Midbrain (tissue), 1 donor: ENCODE measurements around the gene PSMB2.

Source experiments
- DNase-seq: peaks from one replicate; lab custom pipeline; 2025; lab: John Stamatoyannopoulos, UW

Gene PSMB2

GRCh38 chr1:35572296-35572695 is 69.0 kb downstream of the PSMB2 start:
- no peak for DNase-seq

GRCh38 chr1:35571263-35571662 is 70.1 kb downstream of the PSMB2 start:
- no peak for DNase-seq

GRCh38 chr1:35570589-35571137 is 70.7 kb downstream of the PSMB2 start:
- no peak for DNase-seq

GRCh38 chr1:35569936-35570335 is 71.4 kb downstream of the PSMB2 start:
- no peak for DNase-seq

GRCh38 chr1:35568975-35569395 is 72.3 kb downstream of the PSMB2 start:
- DNase-seq = peak; percentile 71

GRCh38 chr1:35567947-35568558 is 73.3 kb downstream of the PSMB2 start:
- DNase-seq = no peak

- DNase-seq = no peak
Observed at GRCh38 chr1:35565742-35566133, 75.6 kb downstream of the PSMB2 start.

- no peak for DNase-seq
Observed at GRCh38 chr1:35564884-35565741, 76.2 kb downstream of the PSMB2 start.

GRCh38 chr1:35564037-35564883 is 77.1 kb downstream of the PSMB2 start:
- DNase-seq = peak; percentile 53

GRCh38 chr1:35563166-35563565 is 78.2 kb downstream of the PSMB2 start:
- no peak for DNase-seq

- no peak for DNase-seq
Observed at GRCh38 chr1:35561972-35562680, 79.2 kb downstream of the PSMB2 start.

GRCh38 chr1:35561297-35561971 is 79.9 kb downstream of the PSMB2 start:
- no peak for DNase-seq

GRCh38 chr1:35560256-35561225 is 80.8 kb downstream of the PSMB2 start:
- peak; percentile 88 for DNase-seq

- DNase-seq = peak; percentile 16
Observed at GRCh38 chr1:35559317-35559944, 81.9 kb downstream of the PSMB2 start.

- no peak for DNase-seq
Observed at GRCh38 chr1:35558374-35559316, 82.7 kb downstream of the PSMB2 start.

- peak; percentile 95 for DNase-seq
Observed at GRCh38 chr1:35557611-35558373, 83.5 kb downstream of the PSMB2 start, which contains the start of gene NCDN. Gene NCDN (plus strand): TSS chr1:35557799. CDS start chr1:35558191, 392 bp downstream.

- DNase-seq = peak; percentile 95
Observed at GRCh38 chr1:35557118-35557610, 84.2 kb downstream of the PSMB2 start, which contains the start of gene KIAA0319L. Gene KIAA0319L (minus strand): TSS chr1:35557403. CDS start chr1:35554491, 2,912 bp downstream.
